Nephron (organoid): ENCODE measurements around the gene CD46.

Experiments used
- H3K27ac Mint-ChIP-seq, 3 experiments: 2 replicates each; pipeline ENCODE4 v1.8.0; 2020; ENCODE audit warnings: mixed read lengths in 3 of 3, mild to moderate bottlenecking in 2 of 3, moderate library complexity in 1 of 3
- H3K27me3 Mint-ChIP-seq: 2 replicates; pipeline ENCODE4 v1.8.0; 2021; ENCODE audit warnings: low read depth, mild to moderate bottlenecking, moderate library complexity, mixed read lengths
- H3K36me3 Mint-ChIP-seq: 2 replicates; pipeline ENCODE4 v1.8.0; 2020; ENCODE audit warnings: low read depth, mixed read lengths
- H3K4me1 Mint-ChIP-seq: 2 replicates; pipeline ENCODE4 v1.8.0; 2020; ENCODE audit warnings: mixed read lengths
- H3K4me3 Mint-ChIP-seq, 3 experiments: 2 replicates each; pipeline ENCODE4 v1.8.0; 2020; ENCODE audit warnings: mild to moderate bottlenecking in 3 of 3, mixed read lengths in 3 of 3, moderate library complexity in 2 of 3
- H3K9me3 Mint-ChIP-seq: 2 replicates; pipeline ENCODE4 v1.8.0; 2020; ENCODE audit warnings: mixed read lengths
- TF ChIP-seq, protein P1 (sequence below), 3 experiments: fragments of 200-600 bp; sonication (generic); IDR thresholded peaks; one replicate each; pipeline ENCODE4 v1.5.0; 2021; ENCODE audit warnings: antibody characterized with exemption in 3 of 3; ENCODE audit not compliant: unreplicated experiment in 3 of 3

The CD46 gene

DNA sequence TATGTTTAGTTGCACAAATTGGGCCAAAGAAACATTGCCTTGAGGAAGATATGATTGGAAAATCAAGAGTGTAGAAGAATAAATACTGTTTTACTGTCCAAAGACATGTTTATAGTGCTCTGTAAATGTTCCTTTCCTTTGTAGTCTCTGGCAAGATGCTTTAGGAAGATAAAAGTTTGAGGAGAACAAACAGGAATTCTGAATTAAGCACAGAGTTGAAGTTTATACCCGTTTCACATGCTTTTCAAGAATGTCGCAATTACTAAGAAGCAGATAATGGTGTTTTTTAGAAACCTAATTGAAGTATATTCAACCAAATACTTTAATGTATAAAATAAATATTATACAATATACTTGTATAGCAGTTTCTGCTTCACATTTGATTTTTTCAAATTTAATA lies 43.0 kb downstream of the CD46 start:
- H3K4me3 Mint-ChIP-seq, result no peak overlapping the region
- no peaks in the 10 kb centered on the region for H3K27me3 Mint-ChIP-seq
- H3K9me3 Mint-ChIP-seq, result no peaks in the 10 kb centered on the region
- peaks cover 34% of the 10 kb centered on the region for H3K36me3 Mint-ChIP-seq
- no peaks in the 10 kb centered on the region for H3K4me1 Mint-ChIP-seq
- no peak overlapping the region for H3K27ac Mint-ChIP-seq
- TF ChIP-seq, protein P1, sequence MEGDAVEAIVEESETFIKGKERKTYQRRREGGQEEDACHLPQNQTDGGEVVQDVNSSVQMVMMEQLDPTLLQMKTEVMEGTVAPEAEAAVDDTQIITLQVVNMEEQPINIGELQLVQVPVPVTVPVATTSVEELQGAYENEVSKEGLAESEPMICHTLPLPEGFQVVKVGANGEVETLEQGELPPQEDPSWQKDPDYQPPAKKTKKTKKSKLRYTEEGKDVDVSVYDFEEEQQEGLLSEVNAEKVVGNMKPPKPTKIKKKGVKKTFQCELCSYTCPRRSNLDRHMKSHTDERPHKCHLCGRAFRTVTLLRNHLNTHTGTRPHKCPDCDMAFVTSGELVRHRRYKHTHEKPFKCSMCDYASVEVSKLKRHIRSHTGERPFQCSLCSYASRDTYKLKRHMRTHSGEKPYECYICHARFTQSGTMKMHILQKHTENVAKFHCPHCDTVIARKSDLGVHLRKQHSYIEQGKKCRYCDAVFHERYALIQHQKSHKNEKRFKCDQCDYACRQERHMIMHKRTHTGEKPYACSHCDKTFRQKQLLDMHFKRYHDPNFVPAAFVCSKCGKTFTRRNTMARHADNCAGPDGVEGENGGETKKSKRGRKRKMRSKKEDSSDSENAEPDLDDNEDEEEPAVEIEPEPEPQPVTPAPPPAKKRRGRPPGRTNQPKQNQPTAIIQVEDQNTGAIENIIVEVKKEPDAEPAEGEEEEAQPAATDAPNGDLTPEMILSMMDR (IDR thresholded peaks at IDR 0.05; ENCODE audit: unreplicated experiment in 3 of 3), result no peak

DNA sequence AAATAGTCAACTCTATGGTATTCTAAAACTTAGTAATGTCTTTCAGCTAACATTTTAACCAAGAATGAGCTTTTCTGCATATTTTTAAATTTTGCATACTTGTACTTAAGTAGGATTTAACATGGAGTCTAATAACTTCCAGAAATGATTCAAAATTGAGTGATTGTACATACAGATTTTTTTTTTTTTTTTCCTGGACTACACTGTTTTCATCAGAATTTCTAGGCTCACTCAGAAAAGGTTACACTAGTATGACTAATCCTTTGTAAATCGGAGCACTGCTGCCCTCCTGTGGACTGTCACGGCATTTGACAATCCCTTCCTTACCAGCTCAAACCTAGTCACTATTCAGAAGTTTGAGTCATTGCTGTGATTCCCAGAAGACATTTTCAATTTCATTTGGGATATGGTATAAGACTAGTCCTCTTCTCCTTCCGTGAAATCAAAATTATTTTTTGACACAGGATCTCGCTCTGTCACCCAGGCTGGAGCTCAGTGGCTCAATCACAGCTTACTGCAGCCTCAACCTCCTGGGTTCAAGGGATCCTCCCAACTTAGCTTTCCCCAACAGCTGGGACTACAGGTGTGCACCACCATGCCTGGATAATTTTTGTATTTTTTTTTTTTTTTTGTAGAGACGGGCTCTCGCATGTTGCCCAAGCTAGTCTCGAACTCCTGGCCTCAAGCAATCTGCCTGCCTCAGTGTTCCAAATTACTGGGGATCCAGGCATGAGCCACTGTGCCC lies 45.5 kb downstream of the CD46 start:
- Mint-ChIP-seq H3K4me1 (no peaks in the 10 kb centered on the region), H3K27me3 (no peaks in the 10 kb centered on the region), H3K9me3 (no peaks in the 10 kb centered on the region), H3K27ac (no peak overlapping the region), H3K36me3 (peaks cover 22% of the 10 kb centered on the region), H3K4me3 (no peak overlapping the region)
- TF ChIP-seq, protein P1 (IDR thresholded peaks at IDR 0.05; ENCODE audit: unreplicated experiment in 3 of 3), result peak; percentile 71 to 78 (median 75)

DNA sequence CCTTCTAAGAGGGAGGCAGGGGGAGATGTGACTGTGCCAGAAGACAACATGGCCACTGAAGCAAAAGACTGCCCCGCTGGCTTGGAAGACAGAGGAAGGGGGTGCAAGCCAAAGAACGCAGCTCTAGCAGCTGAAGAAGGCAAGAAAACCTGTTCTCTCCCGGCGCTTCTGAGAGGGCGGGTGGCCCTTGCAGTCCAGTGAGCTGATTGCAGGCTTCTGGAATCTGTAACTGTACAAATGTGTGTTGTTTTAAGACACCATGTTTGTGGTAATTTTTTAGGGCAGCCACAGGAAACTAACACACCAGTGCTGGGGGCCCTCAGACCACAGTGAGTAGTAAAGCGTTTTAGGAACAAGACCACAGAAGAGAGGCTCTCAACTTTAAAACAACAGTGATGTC lies 47.0 kb downstream of the CD46 start:
- peaks cover 13% of the 10 kb centered on the region for H3K36me3 Mint-ChIP-seq
- H3K27ac Mint-ChIP-seq, result no peak overlapping the region
- H3K27me3 Mint-ChIP-seq, result no peaks in the 10 kb centered on the region
- no peak overlapping the region for H3K4me3 Mint-ChIP-seq
- TF ChIP-seq, protein P1 (IDR thresholded peaks at IDR 0.05; ENCODE audit: unreplicated experiment in 3 of 3), result no peak
- no peaks in the 10 kb centered on the region for H3K9me3 Mint-ChIP-seq
- H3K4me1 Mint-ChIP-seq, result no peaks in the 10 kb centered on the region

- no peaks in the 10 kb centered on the region for H3K9me3 Mint-ChIP-seq
- no peak overlapping the region for H3K4me3 Mint-ChIP-seq
- H3K4me1 Mint-ChIP-seq, result no peaks in the 10 kb centered on the region
- H3K27ac Mint-ChIP-seq, result no peak overlapping the region
- no peaks in the 10 kb centered on the region for H3K27me3 Mint-ChIP-seq
- H3K36me3 Mint-ChIP-seq, result peaks cover 6% of the 10 kb centered on the region
- TF ChIP-seq, protein P1 (IDR thresholded peaks at IDR 0.05; ENCODE audit: unreplicated experiment in 3 of 3), result no peak
Observed at GRCh38 chr1:207799989-207800648, 48.3 kb downstream of the CD46 start.

DNA sequence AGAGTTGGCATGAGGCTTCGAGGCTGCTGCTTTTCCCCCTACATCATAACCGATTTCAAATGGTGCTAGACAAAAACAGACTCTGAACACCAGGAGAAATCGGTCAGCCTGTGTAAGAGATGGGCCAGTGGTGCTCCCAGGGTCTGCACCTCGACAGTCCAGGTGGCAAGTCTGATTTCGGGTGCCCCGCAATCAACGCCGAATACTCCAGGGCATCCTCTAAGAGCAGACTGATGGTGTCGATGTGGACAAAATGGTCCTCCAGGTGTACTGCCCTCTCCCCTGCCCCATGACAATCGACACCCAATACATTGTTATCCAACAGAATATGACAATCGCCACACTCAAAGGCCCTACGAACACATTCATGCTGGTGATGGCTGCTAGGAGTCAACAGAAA lies 50.0 kb downstream of the CD46 start:
- Mint-ChIP-seq H3K9me3 (no peaks in the 10 kb centered on the region), H3K4me3 (no peak overlapping the region), H3K4me1 (no peaks in the 10 kb centered on the region), H3K27me3 (peaks cover 5% of the 10 kb centered on the region), H3K36me3 (no peaks in the 10 kb centered on the region), H3K27ac (no peak overlapping the region)
- TF ChIP-seq, protein P1 (IDR thresholded peaks at IDR 0.05; ENCODE audit: unreplicated experiment in 3 of 3), result no peak

DNA sequence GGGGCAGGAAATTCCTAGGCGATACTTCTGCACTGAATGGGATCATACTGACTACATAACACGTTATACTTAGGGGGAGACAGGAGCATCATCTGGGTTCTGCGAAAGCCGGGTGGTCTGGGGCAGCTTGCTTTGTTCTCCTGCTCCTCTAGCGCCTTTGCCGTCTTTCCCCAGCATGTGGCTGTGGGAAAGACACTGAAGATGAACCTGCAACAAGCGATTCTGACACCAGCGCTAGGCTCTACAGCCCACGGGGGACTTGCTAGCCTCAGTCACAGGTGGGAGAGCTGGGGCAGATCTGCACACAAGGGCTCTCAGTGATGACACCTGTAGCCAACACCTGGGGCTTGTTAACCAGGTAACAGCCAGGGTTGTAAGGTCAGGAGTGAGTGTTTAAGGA lies 51.8 kb downstream of the CD46 start:
- H3K4me3 Mint-ChIP-seq, result no peak overlapping the region
- H3K4me1 Mint-ChIP-seq, result no peaks in the 10 kb centered on the region
- peaks cover 5% of the 10 kb centered on the region for H3K27me3 Mint-ChIP-seq
- TF ChIP-seq, protein P1 (IDR thresholded peaks at IDR 0.05; ENCODE audit: unreplicated experiment in 3 of 3), result no peak
- H3K27ac Mint-ChIP-seq, result no peak overlapping the region
- H3K36me3 Mint-ChIP-seq, result no peaks in the 10 kb centered on the region
- H3K9me3 Mint-ChIP-seq, result no peaks in the 10 kb centered on the region
